GM18951 (cell line): Measurements from ENCODE around the gene HSD17B1.
"Not testable (repeated sequence)": the region's sequence is repeated elsewhere in the genome, so short reads cannot be mapped to it uniquely, and the experiment has no call there.

ENCODE experiments used
- POLR2A ChIP-seq: IDR thresholded peaks from 4 replicates; pipeline ENCODE4 v1.6.1; 2011; ENCODE audit warnings: mild to moderate bottlenecking; ENCODE audit not compliant: insufficient read length, insufficient read depth; ENCODE audit errors: extremely low read depth
- in situ Hi-C: fragments of 300-500 bp; cut with MboI; formaldehyde crosslinking; loops from one replicate; pipeline ENCODE4 v1.12.0; 2022; ENCODE audit warnings: low sequenced_read_pairs, mixed read lengths, inconsistent platforms; ENCODE audit not compliant: unreplicated experiment

The HSD17B1 gene

DNA sequence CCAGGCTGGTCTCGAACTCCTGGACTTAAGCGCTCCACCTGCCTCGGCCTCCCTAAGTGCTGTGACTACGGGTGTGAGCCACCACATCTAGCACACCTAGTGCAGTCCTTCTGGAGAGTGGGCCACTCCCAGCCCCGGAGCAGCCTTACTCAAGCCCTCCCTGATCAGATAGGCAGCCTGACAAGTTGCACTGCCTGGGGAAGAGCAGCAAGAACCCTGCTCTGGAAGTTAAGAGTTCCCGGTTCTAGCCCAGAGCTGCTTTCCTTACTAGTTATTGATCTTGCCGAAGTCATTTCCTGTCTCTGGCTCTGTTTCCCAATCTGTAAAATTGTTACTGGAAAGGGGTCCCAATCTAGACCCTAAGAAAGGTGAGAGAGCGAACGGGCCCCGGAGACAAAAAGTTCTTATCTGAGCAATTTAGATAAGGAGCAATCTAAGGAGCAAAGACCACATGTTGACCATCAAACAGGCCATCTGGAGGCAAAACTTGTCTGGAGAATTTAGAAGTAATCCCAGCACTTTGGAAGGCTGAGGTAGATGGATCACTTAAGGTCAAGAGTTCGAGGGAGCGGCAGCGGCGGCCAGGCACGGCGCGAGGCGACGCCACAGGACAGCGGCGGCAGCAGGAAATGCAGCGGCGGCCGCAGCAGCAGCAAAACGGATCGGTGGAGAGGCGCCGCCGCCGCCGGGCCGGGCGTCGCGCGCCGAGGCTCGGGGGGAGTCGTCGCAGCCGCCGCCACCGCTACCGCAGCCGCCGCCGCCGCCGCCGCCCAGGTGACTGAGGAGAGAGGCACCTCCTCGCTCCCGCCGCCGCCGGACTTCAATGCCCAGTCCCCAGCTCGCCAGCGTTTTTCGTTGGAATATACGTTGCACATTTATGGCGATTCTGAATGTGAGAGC is 21.0 kb upstream of the HSD17B1 start:
- in situ Hi-C loops: no loop called here
- TF ChIP-seq POLR2A: peak; percentile 50

DNA sequence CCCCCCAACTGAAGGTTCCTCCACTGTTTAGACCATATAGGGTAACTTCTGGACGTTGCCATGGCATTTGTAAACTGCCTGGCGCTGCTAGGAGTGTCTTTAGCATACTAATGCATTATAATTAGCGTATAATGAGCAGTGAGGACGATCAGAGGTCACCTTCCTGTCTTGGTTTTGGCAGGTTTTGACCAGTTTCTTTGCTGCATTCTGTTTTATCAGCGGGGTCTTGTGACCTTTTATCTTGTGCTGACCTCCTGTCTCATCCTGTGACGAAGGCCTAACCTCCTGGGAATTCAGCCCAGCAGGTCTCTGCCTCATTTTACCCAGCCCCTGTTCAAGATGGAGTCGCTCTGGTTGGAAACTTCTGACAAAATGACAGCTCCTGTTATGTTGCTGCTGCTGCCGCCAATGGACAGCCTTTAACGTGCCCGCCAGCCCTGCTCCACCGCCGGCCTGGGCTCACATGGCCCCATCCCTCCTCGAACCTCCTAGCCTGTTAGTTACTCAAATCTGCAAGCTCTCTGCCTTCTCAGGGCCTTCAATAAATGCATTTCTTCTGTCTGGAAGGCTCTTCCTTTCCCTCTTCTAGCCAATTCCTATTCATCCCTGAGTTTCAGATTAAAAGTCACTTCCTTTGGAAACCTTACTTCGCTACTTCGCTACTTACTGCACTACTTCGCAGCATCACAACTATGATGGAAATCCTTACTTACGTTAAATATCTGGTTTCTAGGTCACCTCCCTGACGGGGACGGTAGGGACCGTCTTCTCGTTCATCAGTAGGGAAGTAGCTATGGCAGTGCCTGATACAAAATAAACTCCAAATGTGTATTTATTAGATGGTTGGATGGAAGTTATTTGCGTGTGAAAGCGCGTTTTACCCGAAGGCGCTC is 17.3 kb upstream of the HSD17B1 start:
- in situ Hi-C loops: no loop called here
- TF ChIP-seq POLR2A: no peak

GRCh38 chr17:42536048-42536371 is 16.7 kb upstream of the HSD17B1 start, which contains the start of gene NAGLU:
NAGLU (plus strand) TSS chr17:42536241; CDS start chr17:42536273, 32 bp downstream.
- in situ Hi-C loops: no loop called here
- peak; percentile 75 for TF ChIP-seq POLR2A

DNA sequence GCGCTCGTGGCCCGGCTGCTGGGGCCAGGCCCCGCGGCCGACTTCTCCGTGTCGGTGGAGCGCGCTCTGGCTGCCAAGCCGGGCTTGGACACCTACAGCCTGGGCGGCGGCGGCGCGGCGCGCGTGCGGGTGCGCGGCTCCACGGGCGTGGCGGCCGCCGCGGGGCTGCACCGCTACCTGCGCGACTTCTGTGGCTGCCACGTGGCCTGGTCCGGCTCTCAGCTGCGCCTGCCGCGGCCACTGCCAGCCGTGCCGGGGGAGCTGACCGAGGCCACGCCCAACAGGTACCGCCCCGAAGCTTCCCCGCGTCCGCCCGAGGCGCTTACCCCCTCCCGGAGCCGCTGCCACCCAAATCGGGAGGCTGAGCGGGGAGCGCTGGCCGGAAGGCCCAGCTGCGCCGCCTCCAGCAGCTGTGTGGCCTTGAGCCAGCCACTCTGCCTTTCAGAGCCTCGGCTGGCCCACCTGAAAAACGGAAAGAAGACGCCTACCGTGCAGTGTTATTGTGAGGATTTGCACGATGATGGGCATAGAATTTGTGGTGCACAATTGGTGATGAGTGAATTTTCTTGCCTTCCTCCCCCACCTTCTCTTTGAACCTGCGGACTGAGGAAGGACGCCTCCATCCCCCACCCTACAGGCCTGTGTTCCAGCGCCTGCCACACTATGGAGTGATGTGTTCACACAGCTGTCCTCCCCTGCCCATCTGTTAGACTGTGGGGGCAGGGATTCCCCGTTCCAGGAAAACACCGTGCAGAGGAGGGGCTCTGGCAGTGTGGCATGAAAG is 16.2 kb upstream of the HSD17B1 start:
- in situ Hi-C loops: no loop called here

DNA sequence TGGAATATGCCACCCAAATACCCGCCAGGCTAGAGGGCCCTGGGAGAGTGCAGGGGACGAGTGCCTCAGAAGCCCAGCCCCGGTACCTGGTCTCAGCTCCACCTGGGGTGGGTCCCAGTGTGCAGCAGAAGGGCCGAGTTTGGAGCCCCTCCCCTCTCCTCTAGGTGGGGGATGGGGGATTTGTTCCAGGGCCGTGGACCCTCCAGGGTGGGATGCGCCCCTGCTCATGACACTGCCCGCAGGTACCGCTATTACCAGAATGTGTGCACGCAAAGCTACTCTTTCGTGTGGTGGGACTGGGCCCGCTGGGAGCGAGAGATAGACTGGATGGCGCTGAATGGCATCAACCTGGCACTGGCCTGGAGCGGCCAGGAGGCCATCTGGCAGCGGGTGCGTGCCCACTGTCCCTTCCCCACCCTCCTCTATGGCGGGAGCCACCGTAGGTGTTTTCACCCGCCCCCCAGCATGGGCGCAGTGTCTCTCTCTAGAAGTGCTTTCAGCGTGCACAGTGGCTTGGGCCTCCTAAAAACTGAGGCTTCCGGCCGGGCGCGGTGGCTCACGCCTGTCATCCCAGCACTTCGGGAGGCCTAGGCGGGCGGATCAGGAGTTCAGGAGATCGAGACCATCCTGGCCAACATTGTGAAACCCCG is 15.4 kb upstream of the HSD17B1 start:
- no peak for TF ChIP-seq POLR2A
- in situ Hi-C loops: no loop called here

More for the DNA sequence above, 16.2 kb upstream of the HSD17B1 start:
- TF ChIP-seq POLR2A: peak; percentile 55

DNA sequence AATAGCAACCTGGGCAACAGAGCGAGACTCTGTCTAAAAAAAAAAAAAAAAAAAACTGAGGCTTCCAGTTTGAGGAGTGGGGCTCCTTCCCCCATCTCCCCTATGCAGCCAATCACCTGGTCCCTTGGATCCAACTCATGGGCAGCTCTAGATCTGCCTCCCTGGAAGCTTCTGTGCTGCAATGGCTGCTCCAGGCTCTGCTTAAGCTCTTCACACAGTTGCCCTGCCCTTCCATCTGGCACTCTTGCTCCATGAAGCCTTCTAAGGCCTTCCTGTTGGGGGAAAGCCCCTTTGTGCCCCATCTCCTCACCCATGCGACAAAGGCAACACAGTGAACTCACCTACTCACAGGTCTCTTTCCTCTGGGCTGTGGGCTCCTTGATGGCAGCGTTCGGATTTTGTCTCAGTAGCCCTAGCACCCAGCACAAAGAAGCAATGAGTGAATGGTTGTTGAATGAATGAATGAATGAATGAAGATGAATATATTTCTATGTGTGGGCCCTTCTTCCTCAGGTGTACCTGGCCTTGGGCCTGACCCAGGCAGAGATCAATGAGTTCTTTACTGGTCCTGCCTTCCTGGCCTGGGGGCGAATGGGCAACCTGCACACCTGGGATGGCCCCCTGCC is 14.8 kb upstream of the HSD17B1 start:
- TF ChIP-seq POLR2A: no peak
- in situ Hi-C loops: no loop called here

DNA sequence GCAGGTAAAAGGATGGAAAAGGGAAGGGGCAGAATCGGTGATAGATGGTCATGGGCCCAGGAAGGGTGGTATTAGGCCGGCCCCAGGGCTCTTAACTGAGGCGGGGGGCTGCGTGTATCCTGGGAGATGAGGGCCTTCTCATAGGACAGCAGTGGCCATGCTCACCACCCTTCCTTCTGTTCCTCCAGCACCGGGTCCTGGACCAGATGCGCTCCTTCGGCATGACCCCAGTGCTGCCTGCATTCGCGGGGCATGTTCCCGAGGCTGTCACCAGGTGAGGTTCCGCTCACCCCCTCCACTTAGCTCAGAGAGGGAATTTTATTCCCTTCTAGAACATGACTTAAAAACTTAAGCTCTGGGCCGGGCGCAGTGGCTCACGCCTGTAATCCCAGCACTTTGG is 14.2 kb upstream of the HSD17B1 start:
- no peak for TF ChIP-seq POLR2A
- in situ Hi-C loops: no loop called here

- in situ Hi-C loops: not testable (repeated sequence)
These were observed 12.2 kb upstream of the HSD17B1 start for GRCh38 chr17:42540558-42540957.

GRCh38 chr17:42541041-42541833 is 11.5 kb upstream of the HSD17B1 start:
- in situ Hi-C loops: no loop called here
- TF ChIP-seq POLR2A: no peak

- in situ Hi-C loops: no loop called here
- no peak for TF ChIP-seq POLR2A
These were observed 9.3 kb upstream of the HSD17B1 start for GRCh38 chr17:42543190-42544079.

- no peak for TF ChIP-seq POLR2A
- in situ Hi-C loops: no loop called here
These were observed 7.8 kb upstream of the HSD17B1 start for GRCh38 chr17:42544874-42545283.

DNA sequence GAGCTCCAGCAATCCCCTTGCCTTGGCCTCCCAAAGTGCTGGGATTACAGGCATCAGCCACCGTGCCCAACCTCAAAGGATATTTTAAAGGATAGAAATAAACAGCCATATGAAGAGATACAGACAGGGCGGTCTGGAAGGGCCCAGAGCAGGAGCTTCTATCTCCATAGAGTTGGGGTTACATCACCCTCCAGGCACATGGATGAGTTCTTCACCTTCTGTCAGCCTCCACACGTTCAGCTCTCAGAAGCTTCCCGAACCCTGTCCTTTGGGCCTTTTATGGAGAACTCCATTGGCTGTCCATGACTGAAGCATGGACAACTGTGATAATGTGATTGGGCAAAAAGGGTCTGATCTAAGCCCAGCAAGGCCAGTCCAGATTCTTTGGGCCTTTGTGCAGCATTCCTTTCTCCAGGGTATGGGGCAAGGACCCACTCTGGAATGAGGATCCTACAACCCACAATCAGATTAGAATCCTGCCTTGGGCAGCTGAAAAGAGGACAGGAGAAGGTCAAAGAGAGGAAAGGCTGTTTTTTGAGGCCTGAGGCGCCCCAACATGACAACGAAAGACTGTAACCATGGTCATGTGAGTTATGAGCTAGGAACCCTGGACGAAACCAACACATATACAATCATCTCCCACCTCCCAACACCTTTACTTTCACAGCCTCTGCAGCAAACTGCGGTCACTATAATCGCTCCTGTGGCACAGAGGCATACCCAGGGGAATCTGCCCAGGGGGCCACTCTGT is 6.8 kb upstream of the HSD17B1 start:
- in situ Hi-C loops: not testable (repeated sequence)
